HG03354 (cell line): Measurements from ENCODE around the gene APOA1.
"Not testable (repeated sequence)": the region's sequence is repeated elsewhere in the genome, so short reads cannot be mapped to it uniquely, and the experiment has no call there.

Source experiments
- ATAC-seq: cut with Tn5 transposase; IDR thresholded peaks from one replicate; pipeline ENCODE4 v1.9.1; 2021; ENCODE audit warnings: mild to moderate bottlenecking; ENCODE audit not compliant: unreplicated experiment, poor library complexity, severe bottlenecking

APOA1 gene

GRCh38 chr11:116835791-116836631, 1.4 kb downstream of the APOA1 start:
- peak; percentile 80 for ATAC-seq

DNA sequence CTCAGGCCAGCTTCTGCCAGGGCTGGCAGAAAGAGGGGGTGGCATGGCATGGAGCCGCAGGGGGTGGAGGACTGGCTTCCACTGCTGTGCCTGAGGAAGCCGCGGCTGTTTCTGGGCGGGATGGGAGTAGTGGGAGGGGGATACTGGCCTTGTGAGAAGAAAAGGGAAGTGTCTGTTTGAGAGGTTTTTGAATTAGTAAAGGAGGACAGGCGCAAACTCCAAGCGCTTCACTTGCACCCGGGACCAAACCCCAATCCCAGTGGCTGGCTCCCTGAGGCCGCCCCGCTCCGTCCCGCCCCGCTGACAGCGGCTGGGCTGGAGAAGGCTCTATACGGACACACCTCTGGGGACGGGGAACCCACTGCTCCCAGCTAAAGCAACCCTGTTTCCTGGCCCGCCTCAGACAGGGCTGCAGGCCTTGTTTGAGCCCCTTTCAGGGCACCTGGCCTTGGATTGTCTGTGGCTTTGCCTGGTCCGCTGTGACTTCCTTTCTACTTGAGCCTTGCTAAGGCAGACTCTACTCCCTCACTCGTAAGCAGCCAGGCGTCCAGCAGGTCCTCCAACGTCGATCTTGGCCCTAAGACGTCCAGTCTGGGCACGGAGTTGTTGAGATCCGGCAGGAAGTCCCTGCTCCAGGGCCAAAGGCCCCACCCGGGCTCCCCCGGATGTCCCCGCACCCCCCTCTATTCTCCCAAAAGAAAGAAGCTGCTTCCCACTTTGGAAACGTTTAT, 2.2 kb downstream of the APOA1 start:
- peak; percentile 17 for ATAC-seq

- ATAC-seq: not testable (repeated sequence)
Measured at GRCh38 chr11:116834535-116835041, 2.8 kb downstream of the APOA1 start.

- no peak for ATAC-seq
Measured at GRCh38 chr11:116833816-116834534, 3.4 kb downstream of the APOA1 start.

- ATAC-seq: no peak
Measured at GRCh38 chr11:116833491-116833815, 4.0 kb downstream of the APOA1 start.

DNA sequence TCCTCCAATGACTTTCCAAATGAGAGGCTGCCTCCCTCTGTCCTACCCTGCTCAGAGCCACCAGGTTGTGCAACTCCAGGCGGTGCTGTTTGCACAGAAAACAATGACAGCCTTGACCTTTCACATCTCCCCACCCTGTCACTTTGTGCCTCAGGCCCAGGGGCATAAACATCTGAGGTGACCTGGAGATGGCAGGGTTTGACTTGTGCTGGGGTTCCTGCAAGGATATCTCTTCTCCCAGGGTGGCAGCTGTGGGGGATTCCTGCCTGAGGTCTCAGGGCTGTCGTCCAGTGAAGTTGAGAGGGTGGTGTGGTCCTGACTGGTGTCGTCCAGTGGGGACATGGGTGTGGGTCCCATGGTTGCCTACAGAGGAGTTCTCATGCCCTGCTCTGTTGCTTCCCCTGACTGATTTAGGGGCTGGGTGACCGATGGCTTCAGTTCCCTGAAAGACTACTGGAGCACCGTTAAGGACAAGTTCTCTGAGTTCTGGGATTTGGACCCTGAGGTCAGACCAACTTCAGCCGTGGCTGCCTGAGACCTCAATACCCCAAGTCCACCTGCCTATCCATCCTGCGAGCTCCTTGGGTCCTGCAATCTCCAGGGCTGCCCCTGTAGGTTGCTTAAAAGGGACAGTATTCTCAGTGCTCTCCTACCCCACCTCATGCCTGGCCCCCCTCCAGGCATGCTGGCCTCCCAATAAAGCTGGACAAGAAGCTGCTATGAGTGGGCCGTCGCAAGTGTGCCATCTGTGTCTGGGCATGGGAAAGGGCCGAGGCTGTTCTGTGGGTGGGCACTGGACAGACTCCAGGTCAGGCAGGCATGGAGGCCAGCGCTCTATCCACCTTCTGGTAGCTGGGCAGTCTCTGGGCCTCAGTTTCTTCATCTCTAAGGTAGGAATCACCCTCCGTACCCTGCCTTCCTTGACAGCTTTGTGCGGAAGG, 4.8 kb downstream of the APOA1 start:
- no peak for ATAC-seq

DNA sequence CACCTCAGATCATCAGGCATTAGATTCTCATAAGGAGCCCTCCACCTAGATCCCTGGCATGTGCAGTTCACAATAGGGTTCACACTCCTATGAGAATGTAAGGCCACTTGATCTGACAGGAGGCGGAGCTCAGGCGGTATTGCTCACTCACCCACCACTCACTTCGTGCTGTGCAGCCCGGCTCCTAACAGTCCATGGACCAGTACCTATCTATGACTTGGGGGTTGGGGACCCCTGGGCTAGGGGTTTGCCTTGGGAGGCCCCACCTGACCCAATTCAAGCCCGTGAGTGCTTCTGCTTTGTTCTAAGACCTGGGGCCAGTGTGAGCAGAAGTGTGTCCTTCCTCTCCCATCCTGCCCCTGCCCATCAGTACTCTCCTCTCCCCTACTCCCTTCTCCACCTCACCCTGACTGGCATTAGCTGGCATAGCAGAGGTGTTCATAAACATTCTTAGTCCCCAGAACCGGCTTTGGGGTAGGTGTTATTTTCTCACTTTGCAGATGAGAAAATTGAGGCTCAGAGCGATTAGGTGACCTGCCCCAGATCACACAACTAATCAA, 5.6 kb downstream of the APOA1 start:
- no peak for ATAC-seq

DNA sequence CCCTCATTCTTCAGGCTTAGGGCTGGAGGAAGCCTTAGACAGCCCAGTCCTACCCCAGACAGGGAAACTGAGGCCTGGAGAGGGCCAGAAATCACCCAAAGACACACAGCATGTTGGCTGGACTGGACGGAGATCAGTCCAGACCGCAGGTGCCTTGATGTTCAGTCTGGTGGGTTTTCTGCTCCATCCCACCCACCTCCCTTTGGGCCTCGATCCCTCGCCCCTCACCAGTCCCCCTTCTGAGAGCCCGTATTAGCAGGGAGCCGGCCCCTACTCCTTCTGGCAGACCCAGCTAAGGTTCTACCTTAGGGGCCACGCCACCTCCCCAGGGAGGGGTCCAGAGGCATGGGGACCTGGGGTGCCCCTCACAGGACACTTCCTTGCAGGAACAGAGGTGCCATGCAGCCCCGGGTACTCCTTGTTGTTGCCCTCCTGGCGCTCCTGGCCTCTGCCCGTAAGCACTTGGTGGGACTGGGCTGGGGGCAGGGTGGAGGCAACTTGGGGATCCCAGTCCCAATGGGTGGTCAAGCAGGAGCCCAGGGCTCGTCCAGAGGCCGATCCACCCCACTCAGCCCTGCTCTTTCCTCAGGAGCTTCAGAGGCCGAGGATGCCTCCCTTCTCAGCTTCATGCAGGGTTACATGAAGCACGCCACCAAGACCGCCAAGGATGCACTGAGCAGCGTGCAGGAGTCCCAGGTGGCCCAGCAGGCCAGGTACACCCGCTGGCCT, 7.1 kb downstream of the APOA1 start:
- no peak for ATAC-seq

DNA sequence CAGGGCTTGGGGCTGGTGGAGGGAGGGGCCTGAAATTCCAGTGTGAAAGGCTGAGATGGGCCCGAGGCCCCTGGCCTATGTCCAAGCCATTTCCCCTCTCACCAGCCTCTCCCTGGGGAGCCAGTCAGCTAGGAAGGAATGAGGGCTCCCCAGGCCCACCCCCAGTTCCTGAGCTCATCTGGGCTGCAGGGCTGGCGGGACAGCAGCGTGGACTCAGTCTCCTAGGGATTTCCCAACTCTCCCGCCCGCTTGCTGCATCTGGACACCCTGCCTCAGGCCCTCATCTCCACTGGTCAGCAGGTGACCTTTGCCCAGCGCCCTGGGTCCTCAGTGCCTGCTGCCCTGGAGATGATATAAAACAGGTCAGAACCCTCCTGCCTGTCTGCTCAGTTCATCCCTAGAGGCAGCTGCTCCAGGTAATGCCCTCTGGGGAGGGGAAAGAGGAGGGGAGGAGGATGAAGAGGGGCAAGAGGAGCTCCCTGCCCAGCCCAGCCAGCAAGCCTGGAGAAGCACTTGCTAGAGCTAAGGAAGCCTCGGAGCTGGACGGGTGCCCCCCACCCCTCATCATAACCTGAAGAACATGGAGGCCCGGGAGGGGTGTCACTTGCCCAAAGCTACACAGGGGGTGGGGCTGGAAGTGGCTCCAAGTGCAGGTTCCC, 7.8 kb downstream of the APOA1 start, which contains the start of gene APOC3:
Gene APOC3, plus strand, starts transcription at position 383 of the 659 bp plus-strand sequence. CDS start 676 bp downstream, outside the sequence.
- no peak for ATAC-seq

DNA sequence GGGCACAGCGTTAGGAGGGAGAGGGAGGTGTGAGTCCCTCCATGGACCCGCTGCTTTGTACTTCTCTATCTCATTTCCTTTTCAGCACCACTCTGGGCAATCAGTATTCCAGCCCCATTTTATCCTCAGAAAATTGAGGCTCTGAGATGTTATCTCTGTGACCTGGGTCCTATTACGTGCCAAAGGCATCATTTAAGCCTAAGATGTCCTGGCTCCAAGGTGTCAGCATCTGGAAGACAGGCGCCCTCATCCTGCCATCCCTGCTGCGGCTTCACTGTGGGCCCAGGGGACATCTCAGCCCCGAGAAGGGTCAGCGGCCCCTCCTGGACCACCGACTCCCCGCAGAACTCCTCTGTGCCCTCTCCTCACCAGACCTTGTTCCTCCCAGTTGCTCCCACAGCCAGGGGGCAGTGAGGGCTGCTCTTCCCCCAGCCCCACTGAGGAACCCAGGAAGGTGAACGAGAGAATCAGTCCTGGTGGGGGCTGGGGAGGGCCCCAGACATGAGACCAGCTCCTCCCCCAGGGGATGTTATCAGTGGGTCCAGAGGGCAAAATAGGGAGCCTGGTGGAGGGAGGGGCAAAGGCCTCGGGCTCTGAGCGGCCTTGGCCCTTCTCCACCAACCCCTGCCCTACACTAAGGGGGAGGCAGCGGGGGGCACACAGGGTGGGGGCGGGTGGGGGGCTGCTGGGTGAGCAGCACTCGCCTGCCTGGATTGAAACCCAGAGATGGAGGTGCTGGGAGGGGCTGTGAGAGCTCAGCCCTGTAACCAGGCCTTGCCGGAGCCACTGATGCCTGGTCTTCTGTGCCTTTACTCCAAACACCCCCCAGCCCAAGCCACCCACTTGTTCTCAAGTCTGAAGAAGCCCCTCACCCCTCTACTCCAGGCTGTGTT, 8.5 kb downstream of the APOA1 start:
- no peak for ATAC-seq

- no peak for ATAC-seq
Measured at GRCh38 chr11:116827461-116827860, 10.0 kb downstream of the APOA1 start.

DNA sequence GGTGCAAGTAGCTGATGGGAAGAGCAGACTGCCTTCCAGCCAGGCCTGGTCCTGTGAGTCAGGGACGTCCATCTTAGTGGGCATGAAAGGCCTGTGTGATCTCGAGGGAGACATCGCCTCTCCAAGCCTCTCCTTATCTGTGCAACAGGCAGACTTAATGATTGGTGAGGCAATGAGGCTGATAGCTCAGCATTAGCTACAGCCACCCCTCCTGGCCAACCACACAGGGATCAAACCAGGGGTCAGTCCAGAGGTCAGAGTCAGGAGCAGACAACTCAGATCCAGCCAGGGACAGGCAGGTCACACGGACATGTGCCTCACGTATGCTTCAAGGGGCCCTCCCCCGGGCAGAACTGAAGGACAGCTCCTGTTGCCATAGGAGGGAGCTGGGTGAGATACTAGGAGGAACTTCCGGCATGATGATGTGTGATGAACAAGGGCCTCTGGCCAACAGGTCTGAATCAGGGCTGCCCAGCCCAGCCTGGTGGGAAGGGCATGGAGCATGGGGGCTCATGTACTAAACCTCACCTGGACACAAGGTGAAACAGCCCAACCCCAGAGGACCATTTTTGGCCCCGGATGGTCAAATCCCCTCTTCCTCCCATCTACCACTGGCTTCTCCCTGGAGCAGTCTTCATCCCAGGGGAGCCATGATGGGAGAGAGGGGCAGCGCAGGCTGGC, 10.5 kb downstream of the APOA1 start:
- no peak for ATAC-seq

- ATAC-seq: no peak
Measured at GRCh38 chr11:116825854-116826750, 11.3 kb downstream of the APOA1 start.

GRCh38 chr11:116825434-116825833, 12.0 kb downstream of the APOA1 start:
- ATAC-seq: no peak
